Neural cell (in vitro differentiated cells): ENCODE measurements around the gene FAM151B. TPM values are rescaled to one million over a fixed set of nuclear protein-coding genes. Genes with fewer than 3 reads are reported as not detected.

Experiments used
- H2AFZ ChIP-seq: fragments of 200-600, 300-800 bp; sonication (generic), shearing (Covaris generic); 2 replicates; pipeline ENCODE4 v1.6.0; 2014; ENCODE audit warnings: low read depth, mild to moderate bottlenecking, antibody characterized with exemption, low read length, moderate library complexity
- H3F3A ChIP-seq: fragments of 200-600 bp; shearing (Covaris generic); 2 replicates; pipeline ENCODE4 v1.6.1; 2016; ENCODE audit warnings: mild to moderate bottlenecking, moderate library complexity, mixed read lengths, antibody characterized with exemption, low read length; ENCODE audit not compliant: insufficient read depth, poor library complexity, severe bottlenecking
- H3K27ac ChIP-seq: fragments of 200-600, 300-800 bp; sonication (generic), shearing (Covaris generic); 2 replicates; pipeline ENCODE4 v1.5.1; 2014; ENCODE audit warnings: mild to moderate bottlenecking, low read length, moderate library complexity
- H3K27me3 ChIP-seq: fragments of 300-800, 200-600 bp; sonication (generic), shearing (Covaris generic); 2 replicates; pipeline ENCODE4 v1.6.0; 2014; ENCODE audit warnings: mild to moderate bottlenecking, low read depth, low read length, moderate library complexity; ENCODE audit not compliant: insufficient read depth
- H3K36me3 ChIP-seq: fragments of 300-800, 200-600 bp; sonication (generic), shearing (Covaris generic); 2 replicates; pipeline ENCODE4 v1.5.1; 2014; ENCODE audit warnings: mild to moderate bottlenecking, antibody characterized with exemption, low read length, moderate library complexity; ENCODE audit not compliant: insufficient read depth
- H3K4me2 ChIP-seq: fragments of 300-800, 200-600 bp; sonication (generic), shearing (Covaris generic); 2 replicates; pipeline ENCODE4 v1.6.0; 2014; ENCODE audit warnings: mild to moderate bottlenecking, low read length
- H3K4me3 ChIP-seq: fragments of 300-800, 200-600 bp; sonication (generic), shearing (Covaris generic); 2 replicates; pipeline ENCODE4 v1.5.1; 2014; ENCODE audit warnings: mild to moderate bottlenecking, low read length, moderate library complexity
- H3K79me2 ChIP-seq: fragments of 200-600 bp; shearing (Covaris generic); replicated peaks from 2 replicates; pipeline ENCODE4 v1.6.0; 2014; ENCODE audit warnings: mild to moderate bottlenecking, low read length, moderate library complexity; ENCODE audit not compliant: insufficient read depth
- H3K9ac ChIP-seq: fragments of 300-800, 200-600 bp; sonication (generic), shearing (Covaris generic); 2 replicates; pipeline ENCODE4 v1.6.1; 2016; ENCODE audit warnings: mild to moderate bottlenecking, low read length, mixed read lengths
- H3K9me2 ChIP-seq: fragments of 200-600 bp; shearing (Covaris generic); 2 replicates; pipeline ENCODE4 v1.6.1; 2016; ENCODE audit warnings: mild to moderate bottlenecking, low read length, mixed read lengths; ENCODE audit not compliant: insufficient read depth
- H3K9me3 ChIP-seq: fragments of 200-600, 300-800 bp; sonication (generic), shearing (Covaris generic); 2 replicates; pipeline ENCODE4 v1.6.1; 2016; ENCODE audit warnings: mild to moderate bottlenecking, mixed run types, low read length, moderate library complexity, mixed read lengths
- H4K20me1 ChIP-seq: fragments of 200-600 bp; shearing (Covaris generic); 2 replicates; pipeline ENCODE4 v1.6.1; 2016; ENCODE audit warnings: mild to moderate bottlenecking, mixed run types; ENCODE audit not compliant: insufficient read depth
- CTCF ChIP-seq: fragments of 450-650 bp; IDR thresholded peaks from 2 replicates; pipeline ENCODE4 v1.5.1; 2014; ENCODE audit warnings: antibody characterized with exemption, mild to moderate bottlenecking, moderate library complexity; ENCODE audit not compliant: poor library complexity, severe bottlenecking
- EP300 ChIP-seq: fragments of 450-650 bp; conservative IDR thresholded peaks from 2 replicates; pipeline ENCODE4 v1.6.1; 2014; ENCODE audit warnings: antibody characterized with exemption, mild to moderate bottlenecking, moderate library complexity; ENCODE audit not compliant: poor library complexity, severe bottlenecking
- EZH2 ChIP-seq: fragments of 200-600, 300-800 bp; shearing (Covaris generic), sonication (generic); IDR thresholded peaks from 2 replicates; pipeline ENCODE4 v1.6.1; 2014; ENCODE audit warnings: antibody characterized with exemption, low read length, borderline replicate concordance, mild to moderate bottlenecking; ENCODE audit not compliant: insufficient read depth, poor library complexity, severe bottlenecking
- MXI1 ChIP-seq: fragments of 450-650 bp; conservative IDR thresholded peaks from 2 replicates; pipeline ENCODE4 v1.6.1; 2014; ENCODE audit warnings: antibody characterized with exemption, mild to moderate bottlenecking; ENCODE audit not compliant: poor library complexity, severe bottlenecking
- POLR2AphosphoS5 ChIP-seq: IDR thresholded peaks from 2 replicates; pipeline ENCODE4 v1.6.1; 2012
- RAD21 ChIP-seq: fragments of 450-650 bp; conservative IDR thresholded peaks from 2 replicates; pipeline ENCODE4 v1.6.1; 2014; ENCODE audit warnings: antibody characterized with exemption, mild to moderate bottlenecking, moderate library complexity
- SMC3 ChIP-seq: fragments of 450-650 bp; conservative IDR thresholded peaks from 2 replicates; pipeline ENCODE4 v1.6.1; 2014; ENCODE audit warnings: antibody characterized with exemption, mild to moderate bottlenecking, moderate library complexity; ENCODE audit not compliant: poor library complexity
- TAF1 ChIP-seq: IDR thresholded peaks from 2 replicates; pipeline ENCODE4 v1.6.1; 2012; ENCODE audit warnings: low read depth
- polyA plus RNA-seq: library from polyadenylated mRNA; depleted of rRNA; stranded (reverse); fragments of >200 nt; gene quantifications from 2 replicates; pipeline ENCODE4 v1.2.3, GENCODE V29; 2014
- TF ChIP-seq, protein P1 (sequence below): IDR thresholded peaks from 2 replicates; pipeline ENCODE4 v1.6.1; 2012; ENCODE audit warnings: borderline replicate concordance

FAM151B gene
- polyA plus RNA-seq, 1 donor from 2014 or later = 3.3 TPM

DNA sequence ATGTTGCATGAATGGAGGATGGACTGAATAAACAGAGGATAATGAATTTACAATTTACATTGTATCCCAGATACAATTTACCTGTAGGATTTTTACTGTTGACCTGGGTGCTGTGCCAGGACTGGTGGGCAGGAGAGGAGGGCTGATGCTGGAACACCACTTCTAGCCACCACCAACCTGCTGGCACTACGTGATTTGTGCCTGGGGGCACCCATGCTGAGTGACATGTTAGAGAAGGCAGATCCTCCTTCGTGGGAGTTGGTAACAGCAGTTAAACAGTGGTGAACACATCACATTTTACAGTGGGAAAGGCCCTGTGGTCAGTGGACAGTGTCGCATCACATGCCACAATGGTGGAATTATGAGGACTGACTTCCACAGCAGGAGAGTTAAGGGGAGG, 85.2 kb downstream of the FAM151B start:
- Histone ChIP-seq H3K9me2 (no peaks in the 10 kb centered on the region), H3K4me3 (no peak overlapping the region), H3F3A (no peaks in the 10 kb centered on the region), H4K20me1 (no peaks in the 10 kb centered on the region), H3K27ac (no peak overlapping the region), H3K9ac (no peak overlapping the region), H3K36me3 (no peaks in the 10 kb centered on the region), H3K4me2 (no peak overlapping the region), H3K27me3 (peaks cover 42% of the 10 kb centered on the region), H3K9me3 (no peaks in the 10 kb centered on the region), H2AFZ (no peak overlapping the region), H3K79me2 (no peaks in the 10 kb centered on the region)
- TF ChIP-seq POLR2AphosphoS5 = no peak
- no peak for TF ChIP-seq SMC3
- TF ChIP-seq EP300 = no peak

- Histone ChIP-seq H3K4me2 (no peak overlapping the region), H2AFZ (no peak overlapping the region)
- TF ChIP-seq EZH2 = no peak
- no peak for TF ChIP-seq SMC3
- TF ChIP-seq POLR2AphosphoS5 = no peak
- no peak for TF ChIP-seq CTCF
- TF ChIP-seq, protein P1, sequence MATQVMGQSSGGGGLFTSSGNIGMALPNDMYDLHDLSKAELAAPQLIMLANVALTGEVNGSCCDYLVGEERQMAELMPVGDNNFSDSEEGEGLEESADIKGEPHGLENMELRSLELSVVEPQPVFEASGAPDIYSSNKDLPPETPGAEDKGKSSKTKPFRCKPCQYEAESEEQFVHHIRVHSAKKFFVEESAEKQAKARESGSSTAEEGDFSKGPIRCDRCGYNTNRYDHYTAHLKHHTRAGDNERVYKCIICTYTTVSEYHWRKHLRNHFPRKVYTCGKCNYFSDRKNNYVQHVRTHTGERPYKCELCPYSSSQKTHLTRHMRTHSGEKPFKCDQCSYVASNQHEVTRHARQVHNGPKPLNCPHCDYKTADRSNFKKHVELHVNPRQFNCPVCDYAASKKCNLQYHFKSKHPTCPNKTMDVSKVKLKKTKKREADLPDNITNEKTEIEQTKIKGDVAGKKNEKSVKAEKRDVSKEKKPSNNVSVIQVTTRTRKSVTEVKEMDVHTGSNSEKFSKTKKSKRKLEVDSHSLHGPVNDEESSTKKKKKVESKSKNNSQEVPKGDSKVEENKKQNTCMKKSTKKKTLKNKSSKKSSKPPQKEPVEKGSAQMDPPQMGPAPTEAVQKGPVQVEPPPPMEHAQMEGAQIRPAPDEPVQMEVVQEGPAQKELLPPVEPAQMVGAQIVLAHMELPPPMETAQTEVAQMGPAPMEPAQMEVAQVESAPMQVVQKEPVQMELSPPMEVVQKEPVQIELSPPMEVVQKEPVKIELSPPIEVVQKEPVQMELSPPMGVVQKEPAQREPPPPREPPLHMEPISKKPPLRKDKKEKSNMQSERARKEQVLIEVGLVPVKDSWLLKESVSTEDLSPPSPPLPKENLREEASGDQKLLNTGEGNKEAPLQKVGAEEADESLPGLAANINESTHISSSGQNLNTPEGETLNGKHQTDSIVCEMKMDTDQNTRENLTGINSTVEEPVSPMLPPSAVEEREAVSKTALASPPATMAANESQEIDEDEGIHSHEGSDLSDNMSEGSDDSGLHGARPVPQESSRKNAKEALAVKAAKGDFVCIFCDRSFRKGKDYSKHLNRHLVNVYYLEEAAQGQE = no peak
- no peak for TF ChIP-seq EP300
- no peak for TF ChIP-seq TAF1
- TF ChIP-seq RAD21 = no peak
- no peak for TF ChIP-seq MXI1
Measured at GRCh38 chr5:80576383-80576782, 88.5 kb downstream of the FAM151B start.

GRCh38 chr5:80577707-80578106, 89.8 kb downstream of the FAM151B start:
- no peaks in the 10 kb centered on the region for H3K79me2 ChIP-seq
- TF ChIP-seq SMC3 = no peak
- no peak for TF ChIP-seq TAF1
- TF ChIP-seq, protein P1 = no peak
- no peak for TF ChIP-seq RAD21
- no peak for TF ChIP-seq MXI1
- no peak for TF ChIP-seq EZH2
- no peak for TF ChIP-seq CTCF
- TF ChIP-seq POLR2AphosphoS5 = no peak
- TF ChIP-seq EP300 = no peak
- no peaks in the 10 kb centered on the region for H3K27me3 ChIP-seq
- H3K9me2 ChIP-seq = no peaks in the 10 kb centered on the region
- no peaks in the 10 kb centered on the region for H3K9me3 ChIP-seq
- no peak overlapping the region for H3K4me3 ChIP-seq
- no peaks in the 10 kb centered on the region for H3K36me3 ChIP-seq
- no peak overlapping the region for H3K9ac ChIP-seq
- H4K20me1 ChIP-seq = no peaks in the 10 kb centered on the region
- no peak overlapping the region for H2AFZ ChIP-seq
- no peak overlapping the region for H3K27ac ChIP-seq
- H3F3A ChIP-seq = no peaks in the 10 kb centered on the region
- no peak overlapping the region for H3K4me2 ChIP-seq

More at GRCh38 chr5:80576383-80576782, 88.5 kb downstream of the FAM151B start:
- H3K27me3 ChIP-seq = peaks cover 8% of the 10 kb centered on the region
- no peaks in the 10 kb centered on the region for H4K20me1 ChIP-seq
- no peaks in the 10 kb centered on the region for H3K9me3 ChIP-seq
- H3K9me2 ChIP-seq = no peaks in the 10 kb centered on the region
- no peak overlapping the region for H3K4me3 ChIP-seq
- H3K27ac ChIP-seq = no peak overlapping the region
- no peak overlapping the region for H3K9ac ChIP-seq
- H3K79me2 ChIP-seq = no peaks in the 10 kb centered on the region
- H3K36me3 ChIP-seq = no peaks in the 10 kb centered on the region
- no peaks in the 10 kb centered on the region for H3F3A ChIP-seq
